HG03520 (cell line): Measurements from ENCODE around the gene LSR.

Experiments
- ATAC-seq: cut with Tn5 transposase; IDR thresholded peaks from one replicate; pipeline ENCODE4 v1.9.1; 2021; ENCODE audit warnings: mild to moderate bottlenecking, moderate library complexity; ENCODE audit not compliant: unreplicated experiment

The LSR gene

DNA sequence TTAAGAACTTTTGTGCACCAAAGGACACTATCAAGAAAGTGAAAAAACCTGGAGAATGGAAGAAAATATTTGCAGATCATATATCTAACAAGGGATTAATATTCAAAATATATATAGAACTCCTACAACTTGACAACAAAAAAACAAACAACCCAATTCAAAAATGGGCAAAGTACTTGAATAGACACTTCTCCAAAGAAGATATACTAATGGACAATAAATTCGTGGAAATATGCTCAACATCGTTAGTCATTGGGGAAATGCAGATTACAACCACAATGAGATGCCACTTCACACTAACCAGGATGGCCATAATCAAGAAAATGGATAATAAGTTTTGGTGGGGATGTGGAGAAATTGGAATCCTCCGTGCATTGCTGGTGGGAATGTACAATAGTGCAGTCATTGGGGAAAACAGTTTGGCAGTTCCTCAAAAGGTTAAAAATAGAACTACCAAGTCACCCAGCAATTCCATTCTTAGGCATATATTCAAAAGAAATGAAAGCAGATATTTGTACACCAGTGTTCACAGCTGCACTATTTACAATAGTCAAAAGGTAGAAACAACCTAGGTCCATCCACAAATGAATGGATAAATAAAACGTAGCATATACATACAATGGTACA, 2.2 kb upstream of the LSR start:
- ATAC-seq = no peak

DNA sequence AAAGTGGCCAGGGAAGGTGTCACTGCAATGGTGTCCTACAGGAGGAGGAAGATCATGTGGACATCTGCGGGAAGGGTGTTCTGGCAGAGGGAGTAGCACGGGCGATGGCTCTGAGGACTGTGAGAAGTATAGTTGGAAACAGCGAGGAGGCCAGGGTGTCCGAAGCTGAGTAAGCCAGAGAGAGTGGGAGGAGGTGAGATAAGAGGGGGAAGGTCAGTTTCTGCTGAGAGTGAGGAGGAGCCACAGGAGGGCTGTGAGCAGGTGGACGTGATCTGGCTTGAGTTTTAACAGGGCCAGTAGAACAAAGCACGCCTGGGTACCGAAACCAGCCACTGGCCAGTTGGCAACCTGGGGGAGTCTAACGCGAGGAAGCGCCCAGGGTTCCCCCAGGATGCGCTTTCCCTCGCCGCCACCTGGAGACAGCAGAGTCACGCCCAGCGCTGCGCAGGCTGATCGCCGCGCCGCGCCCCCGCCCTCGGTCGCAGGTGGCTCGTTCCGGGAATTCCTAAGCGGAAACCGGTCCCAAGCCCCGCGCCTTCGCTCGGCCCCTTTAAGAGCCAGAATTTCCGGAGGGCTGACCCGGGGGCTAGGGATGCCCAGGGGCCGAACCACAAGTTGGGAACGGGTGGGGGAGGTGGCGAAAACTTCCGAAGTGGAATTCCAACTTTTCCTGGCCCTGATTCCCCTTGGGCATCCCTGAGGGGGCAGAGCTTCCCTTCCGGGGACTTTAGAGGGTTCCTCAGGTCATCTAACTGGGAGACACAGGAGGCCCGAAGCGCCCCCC, 1.1 kb upstream of the LSR start:
- peak; percentile 34 for ATAC-seq

DNA sequence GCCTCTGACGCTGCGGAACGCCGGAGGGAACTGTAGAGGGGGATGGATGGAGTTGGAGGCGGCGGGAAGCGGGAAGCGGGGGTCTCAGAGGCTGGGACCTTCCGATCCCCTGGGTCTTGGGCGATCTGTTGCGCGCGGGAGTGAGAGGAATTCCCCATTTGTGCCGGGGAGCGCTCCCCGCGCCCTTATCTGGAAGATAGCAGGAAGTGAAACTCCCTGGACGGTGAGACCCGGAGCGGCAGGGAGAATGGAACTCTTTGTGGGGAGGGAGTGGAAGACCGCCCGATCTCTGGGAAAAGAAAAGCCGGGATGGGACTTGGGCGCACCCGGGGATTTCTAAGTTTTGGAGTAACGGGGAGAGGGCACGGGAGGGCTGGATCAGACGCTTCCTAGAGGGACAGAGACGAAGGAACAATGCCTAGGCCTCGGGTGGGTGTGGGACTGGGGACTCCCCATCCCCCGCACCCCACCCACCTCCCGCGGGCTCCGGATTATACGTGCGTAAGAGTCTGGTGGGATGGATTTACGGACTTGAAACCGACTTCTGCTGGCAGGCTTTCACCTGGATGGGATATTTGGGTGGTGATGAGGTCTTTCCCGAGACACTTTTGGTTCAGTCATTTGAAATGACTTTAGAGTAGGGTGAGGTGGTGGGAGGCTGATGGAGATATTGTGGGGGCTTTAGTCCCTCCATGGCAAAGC, 495 bp downstream of the LSR start:
- ATAC-seq = peak; percentile 16

DNA sequence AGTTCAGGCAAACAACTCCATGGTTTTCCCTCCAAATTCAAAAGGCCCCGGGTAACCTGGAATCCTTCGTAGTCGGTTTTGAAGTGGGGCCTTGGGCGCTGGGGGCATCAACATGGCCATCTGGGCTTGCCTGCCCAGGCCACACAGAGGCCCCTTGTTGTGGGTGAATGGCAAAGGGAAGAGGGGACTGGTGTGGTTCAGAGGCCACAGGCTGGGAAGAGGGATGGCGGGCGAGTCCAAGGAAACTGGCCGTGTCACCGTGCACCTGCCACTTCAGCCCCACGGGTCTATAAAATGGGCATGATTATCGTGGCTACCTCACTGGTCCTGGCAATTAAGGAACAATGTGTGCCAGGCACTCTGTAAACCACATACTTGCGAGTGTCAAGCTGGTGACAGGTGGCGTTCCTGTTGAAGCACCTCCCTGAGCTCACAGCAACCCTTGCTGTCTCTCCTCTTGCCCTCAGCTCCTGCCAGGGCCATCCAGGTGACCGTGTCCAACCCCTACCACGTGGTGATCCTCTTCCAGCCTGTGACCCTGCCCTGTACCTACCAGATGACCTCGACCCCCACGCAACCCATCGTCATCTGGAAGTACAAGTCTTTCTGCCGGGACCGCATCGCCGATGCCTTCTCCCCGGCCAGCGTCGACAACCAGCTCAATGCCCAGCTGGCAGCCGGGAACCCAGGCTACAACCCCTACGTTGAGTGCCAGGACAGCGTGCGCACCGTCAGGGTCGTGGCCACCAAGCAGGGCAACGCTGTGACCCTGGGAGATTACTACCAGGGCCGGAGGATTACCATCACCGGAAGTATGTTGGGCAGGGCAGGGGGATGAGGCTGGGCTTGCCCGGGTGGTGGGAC, 1.3 kb downstream of the LSR start:
- ATAC-seq = no peak

DNA sequence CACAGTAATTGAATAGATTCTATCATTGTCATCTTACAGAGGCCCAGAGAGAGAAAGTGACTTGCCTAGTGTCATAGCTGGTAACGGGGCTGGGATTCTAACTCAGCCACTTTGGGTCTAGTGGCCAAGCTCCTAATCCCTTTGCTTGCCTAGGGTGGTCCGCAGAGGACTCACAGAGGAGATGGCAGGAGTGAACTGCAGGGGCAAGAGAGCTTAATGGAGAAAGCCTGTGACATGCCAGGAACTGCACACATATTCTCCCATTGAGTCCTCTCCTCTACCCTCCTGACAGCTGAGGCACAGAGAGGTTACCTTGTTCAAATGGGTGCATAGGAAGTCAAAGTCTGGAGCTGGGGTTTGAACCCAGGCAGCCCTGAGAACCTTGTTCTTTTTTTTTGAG, 2.7 kb downstream of the LSR start:
- ATAC-seq = no peak

DNA sequence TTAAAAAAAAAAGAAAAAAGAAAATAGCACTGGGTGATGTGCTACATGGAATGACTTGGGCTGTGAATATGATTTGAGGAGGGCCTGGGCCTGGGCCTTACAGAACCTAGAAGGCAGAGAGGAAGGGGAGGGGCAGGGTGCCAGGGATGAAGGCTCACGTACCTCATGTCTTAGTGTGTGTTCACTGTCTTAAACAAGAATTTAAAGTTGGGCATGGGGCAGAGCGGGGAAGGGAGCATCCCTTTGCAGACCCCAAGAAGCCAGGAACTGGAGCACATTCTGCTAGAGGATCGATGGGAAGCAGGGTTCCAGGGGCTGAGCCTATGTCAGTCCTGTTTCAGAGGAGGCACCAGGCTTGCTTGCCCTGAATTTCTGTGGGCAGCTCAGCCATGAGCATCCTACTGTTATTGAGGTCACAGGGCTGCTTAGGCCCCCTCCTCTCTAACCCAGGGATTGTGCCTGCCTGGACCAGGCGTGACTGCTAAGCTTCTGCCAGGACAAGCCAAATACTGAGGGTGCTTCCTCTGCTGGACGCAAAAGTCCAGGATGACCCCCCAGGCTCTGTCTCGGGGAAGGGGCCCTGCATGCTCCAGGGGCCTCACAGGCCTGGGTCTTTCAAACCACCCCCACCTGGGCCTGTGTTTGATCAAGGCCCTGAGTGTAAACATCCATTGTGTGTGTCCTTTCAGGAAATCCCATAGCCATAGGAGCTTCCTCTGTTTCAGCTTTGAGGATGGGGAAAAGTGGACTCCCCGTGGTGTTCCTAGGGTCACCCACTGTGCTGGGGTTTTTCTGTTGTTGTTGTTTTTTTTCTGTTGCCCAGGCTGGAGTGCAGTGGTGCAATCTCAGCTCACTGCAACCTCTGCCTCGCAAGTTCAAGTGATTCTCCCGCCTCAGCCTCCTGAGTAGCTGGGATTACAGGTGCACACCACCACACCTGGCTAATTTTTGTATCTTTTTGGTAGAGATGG, 4.8 kb downstream of the LSR start:
- no peak for ATAC-seq

DNA sequence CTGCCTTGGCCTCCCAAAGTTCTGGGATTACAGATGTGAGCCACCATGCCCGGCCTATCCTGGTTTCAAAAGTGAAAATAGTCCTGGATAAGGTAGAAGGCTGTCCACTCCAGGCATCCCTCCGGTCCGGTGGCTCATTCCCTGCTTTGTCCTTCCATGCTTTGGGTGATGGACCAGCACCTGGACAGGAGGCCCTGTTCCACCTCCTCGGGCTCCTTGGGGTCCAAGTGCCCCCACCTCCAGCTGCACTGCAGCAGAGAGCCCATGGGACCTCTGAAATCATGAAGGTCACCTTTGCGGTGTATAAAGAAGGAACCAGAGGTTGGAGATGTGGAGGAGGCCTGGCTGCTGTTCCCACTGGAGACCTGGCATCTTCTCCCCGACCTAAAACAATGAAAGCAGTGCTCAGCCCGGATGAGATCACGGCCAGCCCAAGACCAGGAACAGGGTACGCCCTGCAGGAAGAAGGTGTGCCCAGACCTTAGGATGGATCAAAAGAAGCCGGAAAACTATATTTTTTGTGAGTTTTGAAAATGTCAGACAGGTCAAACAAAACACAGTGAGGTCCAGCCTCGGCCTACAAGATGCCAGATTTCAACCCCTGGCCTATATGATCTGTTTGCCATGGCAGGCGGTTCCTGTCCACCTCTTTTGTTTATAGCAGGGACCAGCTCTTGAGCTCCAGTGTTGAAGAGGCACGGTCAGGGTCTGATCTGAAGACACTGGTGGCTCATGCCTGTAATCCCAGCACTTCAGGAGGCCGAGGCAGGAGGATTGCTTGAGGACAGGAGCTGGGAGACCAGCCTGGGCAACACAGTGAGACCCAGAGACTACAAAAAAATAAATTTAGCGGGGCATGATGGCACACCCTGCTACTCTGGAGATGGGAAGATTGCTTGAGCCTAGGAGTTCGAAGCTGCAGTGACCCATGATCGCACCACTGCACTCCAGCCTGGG, 5.8 kb downstream of the LSR start:
- no peak for ATAC-seq

DNA sequence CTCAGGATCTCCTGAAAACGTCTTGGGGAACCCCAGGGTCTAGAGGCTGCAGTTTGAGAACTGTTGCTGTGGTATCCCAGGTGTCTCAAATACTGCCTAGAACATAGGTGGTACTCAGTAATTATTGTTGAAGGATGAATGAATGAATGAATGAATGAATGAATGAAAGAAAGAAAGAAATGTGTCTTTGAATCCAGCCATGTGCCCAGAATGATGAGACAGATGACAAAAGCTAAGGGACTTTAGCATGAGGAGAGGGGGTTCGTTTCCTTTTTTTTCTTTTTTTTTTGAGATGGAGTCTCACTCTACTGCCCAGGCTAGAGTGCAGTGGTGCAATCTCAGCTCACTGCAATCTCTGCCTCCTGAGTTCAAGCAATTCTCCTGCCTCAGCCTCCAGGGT, 7.8 kb downstream of the LSR start:
- ATAC-seq = no peak

DNA sequence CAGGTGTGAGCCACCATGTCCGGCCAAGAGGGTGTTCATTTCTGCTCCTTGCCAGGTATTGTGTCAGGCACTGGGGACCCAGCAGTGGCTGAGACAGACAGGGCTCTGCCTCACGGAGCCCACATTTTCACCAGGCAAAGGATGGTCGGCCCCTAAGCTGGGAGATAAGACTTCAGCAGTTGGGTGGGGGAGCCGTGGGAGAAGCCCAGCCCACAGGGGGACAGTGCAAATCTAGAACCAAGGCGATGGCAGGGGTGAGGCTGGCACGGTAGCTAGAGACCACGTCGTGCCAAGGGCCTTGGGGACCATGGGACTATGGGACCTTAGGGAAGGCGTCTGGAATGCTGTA, 8.3 kb downstream of the LSR start:
- ATAC-seq = no peak

DNA sequence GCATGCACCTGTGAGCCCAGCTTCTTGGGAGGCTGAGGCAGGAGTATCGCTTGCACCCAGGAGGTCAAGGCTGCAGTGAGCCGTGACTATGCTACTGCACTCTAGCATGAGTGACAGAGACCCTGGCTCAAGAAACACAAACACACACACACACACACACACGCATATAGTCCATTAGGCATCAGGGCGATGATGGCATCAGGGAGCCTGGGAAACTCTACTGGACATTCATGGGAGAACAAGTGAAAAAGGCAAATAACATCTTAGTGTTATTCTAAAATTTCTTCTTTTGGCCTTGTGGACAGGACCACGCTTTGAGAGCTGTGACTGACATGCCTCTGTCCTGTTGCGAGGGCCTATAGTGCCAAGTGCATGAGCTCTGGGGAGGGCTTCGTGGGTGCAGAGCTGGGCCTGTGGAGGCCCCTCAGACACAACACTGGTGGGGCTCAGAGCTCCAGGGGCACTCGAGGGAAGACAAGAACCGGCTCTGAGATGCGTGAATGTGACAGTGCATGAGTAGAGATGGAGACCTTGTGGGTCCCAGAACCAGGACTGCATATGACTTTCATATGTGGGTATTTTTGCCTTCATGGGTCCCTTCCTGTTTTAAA, 12.0 kb downstream of the LSR start:
- ATAC-seq = no peak

DNA sequence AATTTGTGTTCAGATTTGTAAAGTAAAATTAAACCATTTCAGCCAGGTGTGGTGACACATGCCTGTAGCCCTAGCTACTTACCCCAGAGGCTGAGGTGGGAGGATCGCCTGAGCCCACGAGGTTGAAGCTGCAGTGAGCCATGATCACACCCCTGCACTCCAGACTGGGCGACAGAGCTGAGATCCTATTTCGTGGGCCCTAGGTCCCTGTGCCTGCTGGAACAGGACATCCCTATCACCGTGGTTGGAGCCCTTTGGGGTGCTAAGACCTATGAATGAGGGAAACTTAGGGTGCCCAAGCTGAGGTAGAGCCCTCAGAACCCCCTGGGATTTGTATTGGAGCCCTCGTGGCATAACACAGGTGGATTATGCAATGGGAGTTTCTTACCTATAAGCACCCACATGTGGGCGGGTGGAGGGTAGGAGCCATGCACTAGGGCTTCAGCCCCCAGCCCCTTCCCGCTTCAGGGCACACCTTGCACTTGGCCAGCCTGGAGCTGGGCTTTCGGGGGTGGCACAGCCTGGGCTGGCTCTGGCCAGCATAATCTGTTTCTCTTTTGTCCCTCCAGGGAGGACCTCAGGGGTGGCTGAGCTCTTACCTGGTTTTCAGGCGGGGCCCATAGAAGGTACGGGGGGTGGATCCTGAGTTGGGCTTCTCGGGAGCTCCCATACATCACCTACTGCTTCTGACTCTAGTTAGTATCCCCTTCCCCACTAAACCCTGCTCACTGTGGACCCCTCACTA, 12.7 kb downstream of the LSR start:
- no peak for ATAC-seq

DNA sequence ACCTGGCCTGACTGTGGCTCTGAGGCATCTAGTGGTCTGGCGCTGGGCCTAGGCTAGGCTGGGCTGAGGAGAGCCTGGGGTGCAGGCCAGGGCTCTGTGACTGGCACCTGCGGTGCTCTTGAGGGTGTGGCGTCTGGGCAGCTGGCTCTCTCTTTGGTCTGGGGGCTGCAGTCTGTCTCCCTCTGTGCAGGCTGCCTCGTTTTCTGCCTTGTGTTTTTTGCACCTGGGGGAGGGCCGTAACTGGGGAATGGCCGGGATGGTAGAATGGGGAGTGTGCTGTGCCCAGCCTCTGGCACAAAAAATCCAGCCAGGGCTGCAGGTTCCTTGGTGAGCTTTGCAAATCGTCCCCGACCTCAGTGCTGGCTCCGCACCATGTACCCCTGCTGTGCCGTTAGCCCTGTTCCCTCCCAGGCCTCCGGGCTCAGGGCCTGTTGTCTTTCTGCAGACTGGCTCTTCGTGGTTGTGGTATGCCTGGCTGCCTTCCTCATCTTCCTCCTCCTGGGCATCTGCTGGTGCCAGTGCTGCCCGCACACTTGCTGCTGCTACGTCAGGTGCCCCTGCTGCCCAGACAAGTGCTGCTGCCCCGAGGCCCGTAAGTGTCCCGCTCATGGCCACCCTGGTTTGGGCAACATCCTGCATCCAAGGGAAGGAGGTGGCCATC, 13.4 kb downstream of the LSR start:
- no peak for ATAC-seq

DNA sequence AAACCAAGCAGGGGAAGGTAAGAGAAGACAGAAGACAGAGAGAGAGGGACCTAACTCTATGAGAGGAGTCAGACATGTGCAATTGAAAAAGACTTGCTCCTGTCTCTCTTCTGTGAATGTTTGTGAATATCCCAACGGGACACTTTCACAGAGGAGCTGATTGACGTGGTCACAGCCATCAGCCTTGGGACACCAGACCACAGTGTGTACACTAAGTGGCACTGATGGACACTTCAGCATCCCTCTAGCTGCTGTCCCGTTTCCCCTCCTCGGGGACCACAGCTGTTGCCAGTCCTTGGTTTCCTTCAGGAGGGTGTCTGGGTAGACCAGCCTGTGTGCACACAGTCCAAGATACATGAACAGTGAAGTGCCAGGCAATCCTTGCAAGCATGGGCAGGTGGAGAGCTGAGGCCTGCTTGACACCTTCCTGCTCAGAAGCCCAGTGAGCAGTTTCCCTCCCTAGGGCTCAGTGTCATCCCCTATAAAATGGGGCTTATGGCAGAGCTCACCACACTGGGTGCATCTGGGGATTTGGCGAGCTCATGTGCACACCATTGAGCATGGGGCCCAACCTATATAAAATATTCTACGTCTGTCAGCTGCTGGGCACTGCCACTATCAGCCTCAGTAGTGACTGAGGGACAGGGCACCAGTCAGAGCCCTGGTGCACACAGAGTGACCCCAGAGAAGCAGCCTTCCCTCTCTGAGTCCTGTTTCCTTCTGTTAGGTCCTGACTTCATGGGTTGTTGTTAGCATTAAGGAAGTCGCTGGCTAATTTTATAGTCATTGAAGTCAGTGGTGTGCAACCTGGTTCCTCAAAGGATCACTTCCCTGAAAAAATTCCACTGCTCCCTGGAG, 15.7 kb downstream of the LSR start:
- ATAC-seq = no peak

DNA sequence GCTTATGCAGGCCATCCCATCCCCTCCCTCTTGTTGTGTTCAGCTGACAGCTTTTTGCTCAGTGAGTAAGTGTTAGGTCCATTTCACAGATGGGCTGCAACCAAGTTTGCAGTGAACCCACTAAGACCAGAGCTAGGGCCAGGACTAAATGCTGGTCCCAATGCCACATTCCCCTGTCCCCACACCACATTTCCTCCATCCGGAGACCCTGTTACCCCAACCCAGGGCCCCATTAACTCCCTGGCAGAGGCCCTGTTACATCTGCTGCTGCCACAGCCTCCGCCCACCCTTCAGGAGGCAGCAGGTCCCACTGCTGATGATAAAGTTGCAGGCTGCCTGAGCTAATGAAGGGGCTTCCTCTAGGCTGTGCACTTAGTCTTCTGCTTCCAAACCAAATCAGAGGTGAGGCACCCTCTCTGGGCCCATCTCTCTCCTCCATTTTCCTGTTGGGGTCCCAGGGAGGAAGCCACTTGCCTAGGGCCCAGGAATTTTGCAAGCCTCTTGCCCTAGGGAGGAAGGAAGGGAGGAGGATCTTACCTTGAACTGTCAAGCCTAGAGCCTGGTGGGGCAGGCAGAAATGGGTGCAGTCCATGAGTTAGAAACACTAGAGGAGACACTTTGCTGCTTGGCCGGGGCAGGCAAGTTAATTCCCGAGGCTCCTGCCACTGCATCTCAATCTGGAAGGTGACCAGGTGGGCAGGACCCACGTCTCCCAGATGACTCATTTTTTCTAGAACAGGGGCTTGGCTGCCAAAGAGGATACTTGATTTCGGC, 16.5 kb downstream of the LSR start:
- no peak for ATAC-seq

DNA sequence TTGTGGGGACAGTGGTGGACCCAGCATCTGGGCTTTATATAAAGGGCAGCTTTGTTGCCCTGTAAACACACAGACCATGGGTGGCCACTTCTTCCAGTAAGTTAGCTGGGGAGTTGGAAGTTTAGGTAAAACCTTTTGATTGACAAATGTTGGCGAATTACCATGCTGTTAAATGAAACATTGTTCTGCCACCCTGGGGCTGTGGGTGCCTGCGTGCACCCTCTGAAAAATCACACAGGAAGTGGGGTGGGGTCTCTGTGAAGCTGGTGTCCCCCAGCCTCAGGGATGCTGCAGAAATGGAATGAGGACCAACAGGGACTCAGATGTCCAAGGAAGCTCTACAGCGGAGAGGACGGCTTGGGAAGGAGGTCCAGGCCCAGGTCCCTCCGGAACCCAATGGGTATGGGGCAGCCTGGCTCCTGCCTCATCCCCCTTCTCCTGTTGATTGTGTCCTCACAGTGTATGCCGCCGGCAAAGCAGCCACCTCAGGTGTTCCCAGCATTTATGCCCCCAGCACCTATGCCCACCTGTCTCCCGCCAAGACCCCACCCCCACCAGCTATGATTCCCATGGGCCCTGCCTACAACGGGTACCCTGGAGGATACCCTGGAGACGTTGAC, 17.2 kb downstream of the LSR start:
- ATAC-seq = no peak
